SU-DHL-6 (cell line): Measurements from ENCODE around the gene USP6.

Experiments
- H2AFZ ChIP-seq: fragments of 200-600 bp; sonication (generic); 2 replicates; pipeline ENCODE4 v1.6.1; 2014; ENCODE audit warnings: low read depth, mild to moderate bottlenecking, moderate library complexity, mixed read lengths, antibody characterized with exemption, low read length; ENCODE audit not compliant: severe bottlenecking
- H3F3A ChIP-seq: fragments of 200-600 bp; shearing (Covaris generic); 2 replicates; pipeline ENCODE4 v1.6.0; 2016; ENCODE audit warnings: antibody characterized with exemption, mild to moderate bottlenecking; ENCODE audit not compliant: insufficient read depth
- H3K27ac ChIP-seq: fragments of 200-600 bp; sonication (generic); 2 replicates; pipeline ENCODE4 v1.5.1; 2016; ENCODE audit warnings: low read depth, mild to moderate bottlenecking, low read length, moderate library complexity, mixed read lengths
- H3K27me3 ChIP-seq: fragments of 200-600 bp; sonication (generic), shearing (Covaris generic); 2 replicates; pipeline ENCODE4 v1.6.0; 2014; ENCODE audit warnings: mild to moderate bottlenecking, low read length
- H3K36me3 ChIP-seq: fragments of 200-600 bp; sonication (generic); 2 replicates; pipeline ENCODE4 v1.6.1; 2014; ENCODE audit warnings: mild to moderate bottlenecking, low read length, mixed read lengths
- H3K4me2 ChIP-seq: fragments of 300-600, 200-600 bp; shearing (Covaris generic), sonication (generic); 2 replicates; pipeline ENCODE4 v1.6.0; 2014; ENCODE audit warnings: low read length, low read depth, mild to moderate bottlenecking; ENCODE audit not compliant: poor library complexity, severe bottlenecking
- H3K4me3 ChIP-seq: fragments of 200-600 bp; sonication (generic); 2 replicates; pipeline ENCODE4 v1.5.1; 2014; ENCODE audit warnings: antibody characterized with exemption, low read length, mild to moderate bottlenecking, mixed read lengths; ENCODE audit not compliant: insufficient read depth, poor library complexity, severe bottlenecking
- H3K79me2 ChIP-seq: fragments of 200-600 bp; sonication (generic); 2 replicates; pipeline ENCODE4 v1.6.1; 2014; ENCODE audit warnings: mild to moderate bottlenecking, low read length, moderate library complexity; ENCODE audit not compliant: insufficient read depth
- H3K9ac ChIP-seq: fragments of 200-600 bp; sonication (generic); 2 replicates; pipeline ENCODE4 v1.7.0; 2014; ENCODE audit warnings: mild to moderate bottlenecking, low read length
- H3K9me2 ChIP-seq: fragments of 200-600 bp; sonication (generic); replicated peaks from 2 replicates; pipeline ENCODE4 v1.6.1; 2014; ENCODE audit warnings: low read length; ENCODE audit not compliant: insufficient read depth
- H3K9me3 ChIP-seq: fragments of 200-600 bp; sonication (generic); 2 replicates; pipeline ENCODE4 v1.6.1; 2014; ENCODE audit warnings: low read length, mixed read lengths; ENCODE audit not compliant: insufficient read depth
- H4K20me1 ChIP-seq: fragments of 200-600 bp; sonication (generic); 2 replicates; pipeline ENCODE4 v1.6.1; 2014; ENCODE audit warnings: low read depth, mild to moderate bottlenecking, antibody characterized with exemption, low read length, moderate library complexity, mixed read lengths
- CTCF ChIP-seq: fragments of 200-600 bp; sonication (generic); IDR thresholded peaks from one replicate; pipeline ENCODE4 v1.5.1; 2017; ENCODE audit warnings: antibody characterized with exemption, mild to moderate bottlenecking, low read length, moderate library complexity; ENCODE audit not compliant: insufficient read depth, poor library complexity, severe bottlenecking
- EZH2phosphoT487 ChIP-seq: fragments of 200-600 bp; sonication (generic), shearing (Covaris generic); conservative IDR thresholded peaks from 2 replicates; pipeline ENCODE4 v1.6.1; 2018; ENCODE audit warnings: mild to moderate bottlenecking, antibody characterized with exemption, low read length, moderate library complexity, mixed read lengths

Gene USP6

DNA sequence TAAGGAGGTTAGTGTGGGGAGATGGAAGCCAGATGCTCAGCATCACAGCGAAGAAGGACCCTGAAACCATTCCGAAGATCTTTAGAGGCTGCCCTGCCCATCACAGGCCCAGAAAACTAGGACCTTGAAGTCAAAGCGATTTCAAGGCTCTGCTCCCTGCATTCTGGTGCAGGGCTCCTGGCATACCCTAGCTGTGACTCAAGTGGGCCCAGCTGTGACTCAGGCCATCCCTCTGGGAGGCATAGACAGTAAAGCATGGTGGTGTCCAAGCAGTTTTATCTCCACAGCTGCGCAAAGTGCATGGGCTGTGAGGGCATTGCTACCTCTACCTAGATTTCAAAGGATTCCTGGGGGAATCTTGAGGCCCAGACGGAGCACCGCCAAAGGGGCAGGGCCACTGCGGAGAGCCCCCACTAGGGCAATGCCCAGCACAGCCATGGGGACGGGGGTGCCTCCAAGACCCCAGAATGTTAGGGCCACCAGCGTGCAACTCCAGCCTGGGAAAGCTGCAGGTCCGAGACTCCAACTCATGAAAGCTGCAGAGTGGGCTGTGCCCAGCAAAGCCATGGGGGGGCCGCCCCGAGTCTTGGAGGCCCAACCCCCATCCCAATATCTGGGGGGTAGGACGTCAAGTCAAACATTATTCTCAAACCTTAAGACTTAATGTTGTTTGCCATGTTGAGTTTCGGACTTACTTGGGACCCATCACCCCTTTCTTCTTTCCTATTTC is 87.5 kb downstream of the USP6 start:
- TF ChIP-seq CTCF (no peak), EZH2phosphoT487 (no peak)
- peaks cover 33% of the 10 kb centered on the region for H3F3A ChIP-seq

GRCh38 chr17:5203908-5204294 is 88.1 kb downstream of the USP6 start:
- H3K36me3 ChIP-seq: no peaks in the 10 kb centered on the region
- H3K9me3 ChIP-seq: no peaks in the 10 kb centered on the region
- H4K20me1 ChIP-seq: no peaks in the 10 kb centered on the region
- H3K27ac ChIP-seq: no peak overlapping the region; the same call in 1 of the 2 replicates
- H3K4me3 ChIP-seq: no peak overlapping the region
- no peaks in the 10 kb centered on the region for H3K9me2 ChIP-seq
- H3K4me2 ChIP-seq: no peak overlapping the region
- H3K79me2 ChIP-seq: no peaks in the 10 kb centered on the region
- TF ChIP-seq EZH2phosphoT487 (no peak), CTCF (no peak)
- no peak overlapping the region for H2AFZ ChIP-seq
- H3F3A ChIP-seq: peaks cover 33% of the 10 kb centered on the region
- H3K27me3 ChIP-seq: no peaks in the 10 kb centered on the region
- H3K9ac ChIP-seq: no peak overlapping the region

More for the DNA sequence above, 87.5 kb downstream of the USP6 start:
- no peaks in the 10 kb centered on the region for H3K9me2 ChIP-seq
- no peak overlapping the region for H3K9ac ChIP-seq
- no peaks in the 10 kb centered on the region for H3K79me2 ChIP-seq
- H3K4me2 ChIP-seq: no peak overlapping the region
- no peak overlapping the region; the same call in 1 of the 2 replicates for H3K27ac ChIP-seq
- no peak overlapping the region for H2AFZ ChIP-seq
- no peaks in the 10 kb centered on the region for H3K36me3 ChIP-seq
- no peak overlapping the region for H3K4me3 ChIP-seq
- no peaks in the 10 kb centered on the region for H4K20me1 ChIP-seq
- no peaks in the 10 kb centered on the region for H3K9me3 ChIP-seq
- no peaks in the 10 kb centered on the region for H3K27me3 ChIP-seq

GRCh38 chr17:5209396-5209795 is 93.6 kb downstream of the USP6 start:
- TF ChIP-seq EZH2phosphoT487 (no peak), CTCF (no peak)
- H3K4me3 ChIP-seq: no peak overlapping the region
- no peak overlapping the region for H3K9ac ChIP-seq
- no peak overlapping the region for H3K4me2 ChIP-seq
- no peak overlapping the region for H2AFZ ChIP-seq
- H3K79me2 ChIP-seq: no peaks in the 10 kb centered on the region
- H3K27me3 ChIP-seq: no peaks in the 10 kb centered on the region
- H3K9me2 ChIP-seq: no peaks in the 10 kb centered on the region
- H3K9me3 ChIP-seq: no peaks in the 10 kb centered on the region
- peaks cover 25% of the 10 kb centered on the region; the same call in 1 of the 2 replicates for H3F3A ChIP-seq
- no peaks in the 10 kb centered on the region for H3K36me3 ChIP-seq
- no peaks in the 10 kb centered on the region for H4K20me1 ChIP-seq
- H3K27ac ChIP-seq: peak overlapping the region; percentile 86; the same call in 1 of the 2 replicates
